HUES48 (cell line): ENCODE results near the gene NT5DC4.

Experiments
- H3K27ac ChIP-seq: one replicate; pipeline ENCODE4 v1.7.0; 2013; ENCODE audit warnings: low read depth, low read length, inconsistent platforms
- H3K27me3 ChIP-seq: 2 replicates; pipeline ENCODE4 v1.6.1; 2013; ENCODE audit warnings: mild to moderate bottlenecking, low read length; ENCODE audit not compliant: control insufficient read depth, insufficient read depth
- H3K36me3 ChIP-seq: 2 replicates; pipeline ENCODE4 v1.6.1; 2013; ENCODE audit warnings: low read length; ENCODE audit not compliant: control insufficient read depth, insufficient read depth
- H3K4me1 ChIP-seq: 2 replicates; pipeline ENCODE4 v1.6.1; 2013; ENCODE audit warnings: mild to moderate bottlenecking, low read length; ENCODE audit not compliant: control insufficient read depth, insufficient read depth
- H3K4me3 ChIP-seq: 2 replicates; pipeline ENCODE4 v1.5.1; 2013; ENCODE audit warnings: mild to moderate bottlenecking, low read depth, low read length
- H3K9ac ChIP-seq: 2 replicates; pipeline ENCODE4 v1.6.1; 2013; ENCODE audit warnings: mild to moderate bottlenecking, low read depth, low read length, moderate library complexity
- H3K9me3 ChIP-seq: 2 replicates; pipeline ENCODE4 v1.6.1; 2013; ENCODE audit warnings: low read length; ENCODE audit not compliant: control insufficient read depth, insufficient read depth

Gene NT5DC4

GRCh38 chr2:112774536-112775285 lies 53.9 kb downstream of the NT5DC4 start:
- Histone ChIP-seq H3K9me3 (no peaks in the 10 kb centered on the region), H3K4me1 (no peaks in the 10 kb centered on the region), H3K36me3 (no peaks in the 10 kb centered on the region), H3K4me3 (no peak overlapping the region), H3K27me3 (no peaks in the 10 kb centered on the region), H3K27ac (no peak overlapping the region), H3K9ac (no peak overlapping the region)

DNA sequence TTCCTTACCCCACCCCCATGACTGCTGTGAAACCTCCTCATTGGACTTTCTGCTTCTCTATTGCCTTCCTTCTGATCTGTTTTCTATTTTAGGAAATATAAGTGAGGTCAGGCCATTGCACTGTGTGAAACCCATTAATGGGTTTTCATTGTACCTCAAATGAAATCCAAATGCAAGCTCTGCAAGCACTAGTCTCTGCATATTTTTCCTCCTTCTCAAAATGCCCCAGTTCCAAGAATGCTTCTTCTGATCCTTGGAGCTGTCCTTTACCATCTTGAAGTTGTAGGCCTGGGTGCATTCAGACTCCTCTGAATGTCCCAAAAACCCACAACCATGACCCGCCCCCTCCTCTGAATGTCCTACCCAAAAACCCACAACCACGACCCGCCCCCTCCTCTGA lies 55.3 kb downstream of the NT5DC4 start:
- H3K4me1 ChIP-seq, result no peaks in the 10 kb centered on the region
- H3K36me3 ChIP-seq, result no peaks in the 10 kb centered on the region
- H3K9ac ChIP-seq, result no peak overlapping the region
- no peak overlapping the region for H3K4me3 ChIP-seq
- H3K27ac ChIP-seq, result no peak overlapping the region
- H3K27me3 ChIP-seq, result no peaks in the 10 kb centered on the region
- no peaks in the 10 kb centered on the region for H3K9me3 ChIP-seq

DNA sequence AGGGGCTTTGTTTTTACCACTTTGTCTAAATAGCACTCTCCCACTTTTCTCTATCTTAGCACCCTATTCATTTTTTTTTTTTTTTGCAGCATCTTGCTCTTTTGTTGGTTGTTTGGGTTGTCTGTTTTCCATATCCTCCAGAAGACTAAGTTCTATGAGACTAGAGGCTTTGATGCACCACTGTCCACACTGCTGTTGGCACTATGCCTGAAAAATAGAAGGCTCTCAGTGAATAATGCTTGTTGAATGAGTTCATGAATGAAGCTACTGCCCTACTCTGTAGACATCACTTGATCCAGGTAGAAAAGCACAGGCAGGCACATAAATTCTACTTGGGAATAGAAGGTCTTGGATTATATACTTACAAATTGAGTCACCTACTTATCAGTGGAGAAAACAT lies 56.2 kb downstream of the NT5DC4 start:
- Histone ChIP-seq H3K9ac (no peak overlapping the region), H3K36me3 (no peaks in the 10 kb centered on the region), H3K4me1 (no peaks in the 10 kb centered on the region), H3K27ac (no peak overlapping the region), H3K9me3 (no peaks in the 10 kb centered on the region), H3K4me3 (no peak overlapping the region), H3K27me3 (no peaks in the 10 kb centered on the region)

- H3K9ac ChIP-seq, result no peak overlapping the region
- H3K27ac ChIP-seq, result no peak overlapping the region
- H3K27me3 ChIP-seq, result no peaks in the 10 kb centered on the region
- H3K4me1 ChIP-seq, result peaks cover 13% of the 10 kb centered on the region
- H3K9me3 ChIP-seq, result no peaks in the 10 kb centered on the region
- H3K36me3 ChIP-seq, result no peaks in the 10 kb centered on the region
- H3K4me3 ChIP-seq, result no peak overlapping the region
Measured at GRCh38 chr2:112779598-112779997, 58.8 kb downstream of the NT5DC4 start.

GRCh38 chr2:112782234-112782799 lies 61.5 kb downstream of the NT5DC4 start:
- no peaks in the 10 kb centered on the region for H3K36me3 ChIP-seq
- no peaks in the 10 kb centered on the region for H3K9me3 ChIP-seq
- H3K27ac ChIP-seq, result no peak overlapping the region
- peaks cover 29% of the 10 kb centered on the region for H3K4me1 ChIP-seq
- H3K4me3 ChIP-seq, result no peak overlapping the region
- H3K9ac ChIP-seq, result no peak overlapping the region
- H3K27me3 ChIP-seq, result no peaks in the 10 kb centered on the region

DNA sequence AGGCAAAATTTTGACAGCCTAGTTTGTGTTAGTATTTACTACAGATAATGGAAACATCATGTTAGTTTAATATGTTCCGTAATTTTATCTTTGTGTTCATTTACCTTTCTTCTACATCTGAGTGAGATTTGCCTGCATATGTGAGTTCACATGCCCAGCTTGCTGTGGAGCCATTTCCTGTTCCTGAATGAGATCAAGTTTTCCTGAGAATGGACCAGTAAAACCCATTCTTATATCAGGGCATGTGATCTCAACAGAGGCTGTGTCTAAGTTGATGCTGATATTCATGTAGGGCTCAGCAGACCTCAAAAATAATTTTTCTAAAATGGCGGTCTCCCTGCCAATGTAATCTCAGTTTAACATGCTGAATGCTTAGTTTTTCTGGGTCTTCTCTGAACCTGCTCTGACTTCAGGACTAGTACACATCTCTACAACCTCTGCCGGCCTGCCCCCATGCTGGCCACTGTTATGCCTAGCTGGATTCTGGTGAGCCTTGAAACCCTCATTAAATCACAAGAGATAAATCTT lies 62.4 kb downstream of the NT5DC4 start:
- Histone ChIP-seq H3K9ac (no peak overlapping the region), H3K4me3 (peak overlapping the region; percentile 37; the same call in 1 of the 2 replicates), H3K36me3 (no peaks in the 10 kb centered on the region), H3K4me1 (peaks cover 29% of the 10 kb centered on the region), H3K27ac (no peak overlapping the region), H3K27me3 (no peaks in the 10 kb centered on the region), H3K9me3 (no peaks in the 10 kb centered on the region)

DNA sequence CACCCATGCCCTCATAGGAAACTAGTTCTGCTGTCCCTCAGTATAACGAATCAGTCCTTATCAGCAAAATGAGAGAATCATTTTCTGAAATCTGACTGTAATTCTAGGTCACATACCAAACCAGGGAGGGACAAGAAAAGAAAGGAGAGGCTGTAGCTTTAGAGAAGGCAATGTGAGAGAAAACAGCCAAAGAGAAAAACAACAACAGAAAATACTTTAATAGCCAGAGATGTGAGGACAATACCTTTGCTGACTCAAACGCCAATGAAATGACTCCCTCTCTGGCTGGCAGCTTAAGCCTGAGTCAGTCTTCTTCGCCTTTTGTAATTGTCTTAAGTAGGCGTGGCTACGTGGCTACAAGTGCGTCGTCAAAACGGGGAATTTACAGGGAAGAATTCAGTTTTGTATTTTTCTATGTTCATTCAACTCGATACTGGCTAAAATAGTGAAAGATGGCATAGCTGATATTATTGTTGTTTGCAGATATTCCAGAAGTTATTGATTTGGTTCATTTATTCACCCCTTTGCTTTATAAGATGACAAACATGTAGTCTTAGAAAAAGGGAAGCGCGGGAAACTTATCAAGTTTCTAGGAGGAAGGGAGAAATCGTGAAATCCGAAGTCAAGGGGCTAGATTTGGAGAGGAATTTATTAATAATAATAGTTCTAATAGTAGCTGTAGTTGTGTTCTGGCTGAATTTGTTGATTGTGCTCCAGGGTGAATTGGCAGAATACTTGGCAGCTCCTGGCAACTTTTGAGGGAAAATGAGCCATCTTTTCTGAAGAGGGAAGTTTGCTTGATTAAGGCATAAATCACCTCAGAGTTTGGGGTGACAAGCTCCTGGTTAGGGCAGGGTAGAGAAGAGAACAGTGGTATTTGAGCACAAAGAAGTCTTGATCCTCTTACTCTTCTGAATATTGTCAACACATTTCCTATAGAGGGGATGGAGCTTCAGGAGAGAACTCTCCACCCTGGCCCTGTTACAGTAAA lies 63.7 kb downstream of the NT5DC4 start, which contains the start of gene IL1A:
IL1A (minus strand) TSS at position 295 of the 991 bp plus-strand sequence. CDS start 723 bp downstream, outside the sequence.
- Histone ChIP-seq H3K9me3 (no peaks in the 10 kb centered on the region), H3K9ac (no peak within 1 kb of the TSS), H3K27ac (peak within 1 kb of the TSS; percentile 48), H3K4me3 (peak within 1 kb of the TSS; percentile 37), H3K4me1 (peaks cover 29% of the 10 kb centered on the region), H3K36me3 (no peaks in the 10 kb centered on the region), H3K27me3 (no peaks in the 10 kb centered on the region)

- no peak overlapping the region for H3K9ac ChIP-seq
- H3K27me3 ChIP-seq, result no peaks in the 10 kb centered on the region
- no peaks in the 10 kb centered on the region for H3K36me3 ChIP-seq
- H3K9me3 ChIP-seq, result no peaks in the 10 kb centered on the region
- H3K27ac ChIP-seq, result no peak overlapping the region
- peaks cover 37% of the 10 kb centered on the region for H3K4me1 ChIP-seq
- H3K4me3 ChIP-seq, result no peak overlapping the region
Measured at GRCh38 chr2:112787294-112787693, 66.5 kb downstream of the NT5DC4 start.

- H3K36me3 ChIP-seq, result no peaks in the 10 kb centered on the region
- no peaks in the 10 kb centered on the region for H3K27me3 ChIP-seq
- no peaks in the 10 kb centered on the region for H3K9me3 ChIP-seq
- H3K27ac ChIP-seq, result no peak overlapping the region
- no peak overlapping the region for H3K4me3 ChIP-seq
- H3K9ac ChIP-seq, result no peak overlapping the region
- H3K4me1 ChIP-seq, result peaks cover 38% of the 10 kb centered on the region
Measured at GRCh38 chr2:112787729-112788393, 67.0 kb downstream of the NT5DC4 start.

- no peaks in the 10 kb centered on the region for H3K27me3 ChIP-seq
- H3K9ac ChIP-seq, result no peak overlapping the region
- H3K4me3 ChIP-seq, result no peak overlapping the region
- H3K36me3 ChIP-seq, result no peaks in the 10 kb centered on the region
- no peaks in the 10 kb centered on the region for H3K9me3 ChIP-seq
- no peak overlapping the region for H3K27ac ChIP-seq
- H3K4me1 ChIP-seq, result peaks cover 33% of the 10 kb centered on the region
Measured at GRCh38 chr2:112788653-112789052, 67.8 kb downstream of the NT5DC4 start.
